Measurements from ENCODE around the gene SVBP.

GRCh38 chr1:42860339-42861013 is 43.3 kb upstream of the SVBP start:
- TF ChIP-seq FOXM1 (IDR thresholded peaks at IDR 0.05; ENCODE audit: borderline replicate concordance) (no peak), NFRKB (IDR thresholded peaks at IDR 0.05) (no peak), LEF1 (IDR thresholded peaks at IDR 0.05; ENCODE audit: borderline replicate concordance) (no peak), TARDBP (IDR thresholded peaks at IDR 0.05) (no peak), SP1 (IDR thresholded peaks at IDR 0.05) (no peak), FOXA1 (IDR thresholded peaks at IDR 0.05) (no peak), BHLHE40 (IDR thresholded peaks at IDR 0.05; ENCODE audit: borderline replicate concordance) (no peak), SUZ12 (IDR thresholded peaks at IDR 0.05) (no peak), PKNOX1 (IDR thresholded peaks at IDR 0.05) (no peak), FOXK2 (IDR thresholded peaks at IDR 0.05) (no peak), ELF4 (IDR thresholded peaks at IDR 0.05) (no peak), ZNF384 (IDR thresholded peaks at IDR 0.05) (no peak)

All from HEK293T (cell line).